ENCODE data around the gene EID2. TPM values are rescaled to one million over a fixed set of nuclear protein-coding genes. Genes with fewer than 3 reads are reported as not detected.

EID2 gene
- total and polyA plus RNA-seq, 2 of the 13 experiments (the other 11 are each of a cell fraction or from before 2014, with no cell fraction given), result 3.7 to 14.1 TPM

DNA sequence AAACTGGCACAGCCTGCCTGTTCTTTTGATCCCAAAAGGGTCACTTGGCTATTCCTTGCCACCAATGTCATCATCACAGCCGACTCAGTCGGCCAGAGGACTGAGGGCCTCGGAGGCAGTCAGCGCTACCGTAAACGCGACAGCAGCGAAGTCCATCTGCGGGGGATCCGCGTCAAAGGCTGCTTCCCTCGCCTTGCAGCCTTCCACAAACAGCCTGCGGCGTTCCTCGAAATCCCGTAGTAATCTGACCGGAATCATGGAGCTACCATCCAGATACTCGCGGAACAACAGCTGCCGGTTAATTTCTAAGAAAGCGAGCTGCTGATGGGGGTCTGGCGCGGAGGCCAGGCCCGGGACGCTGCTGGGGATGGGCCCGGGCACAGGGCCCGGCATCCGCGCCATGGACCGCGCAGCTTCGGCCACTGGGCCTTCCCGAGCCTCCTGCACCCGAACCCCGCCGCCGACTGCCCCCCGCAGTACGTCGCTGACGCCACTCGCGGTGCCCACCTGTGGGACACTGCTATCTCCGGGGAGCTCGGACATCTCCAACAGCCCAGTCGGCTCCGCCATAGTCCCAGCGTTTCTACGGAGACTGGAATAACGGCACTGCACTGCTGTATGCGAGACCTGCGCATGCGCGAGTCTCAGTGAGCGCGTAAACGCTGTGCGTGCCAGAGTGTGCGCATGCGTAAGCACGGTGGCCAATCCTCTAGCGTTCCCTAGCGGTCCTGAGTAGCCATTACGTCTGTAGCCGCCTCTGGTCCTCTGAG lies 7.5 kb downstream of the EID2 start, which contains the start of gene EID2B (continued):
- TF ChIP-seq LCORL (IDR thresholded peaks at IDR 0.05) (no peak), LCORL (CRISPR knock-in tag; IDR thresholded peaks at IDR 0.05) (peak; percentile 69), FOSL2 (CRISPR knock-in tag; IDR thresholded peaks at IDR 0.05) (peak; percentile 41; the same call in 1 of the 2 replicates), ZNF720 (CRISPR knock-in tag; IDR thresholded peaks at IDR 0.05) (no peak), SOX5 (CRISPR knock-in tag; IDR thresholded peaks at IDR 0.05; ENCODE audit: borderline replicate concordance) (0 out of 2 replicates have a peak, but pooled peaks have one; percentile 15), HMG20B (CRISPR knock-in tag; conservative IDR thresholded peaks at IDR 0.05) (no peak; the same call in 1 of the 2 replicates), ZNF577 (CRISPR knock-in tag; IDR thresholded peaks at IDR 0.05; ENCODE audit: borderline replicate concordance, low read depth) (no peak), CBX5 (CRISPR knock-in tag; IDR thresholded peaks at IDR 0.05; ENCODE audit: borderline replicate concordance) (peak; percentile 18; the same call in 1 of the 2 replicates), RBFOX2 (IDR thresholded peaks at IDR 0.05; ENCODE audit: low read depth, low read length) (peak; percentile 83), ZFX (CRISPR knock-in tag; IDR thresholded peaks at IDR 0.05; ENCODE audit: low read depth) (peak; percentile 97), MIER2 (CRISPR knock-in tag; IDR thresholded peaks at IDR 0.05) (peak; percentile 25; the same call in 1 of the 2 replicates), ZIK1 (CRISPR knock-in tag; IDR thresholded peaks at IDR 0.05; ENCODE audit: borderline replicate concordance, low read depth) (0 out of 2 replicates have a peak, but pooled peaks have one; percentile 47), ZNF230 (CRISPR knock-in tag; IDR thresholded peaks at IDR 0.05) (peak; percentile 62; the same call in 1 of the 2 replicates), RFX1 (IDR thresholded peaks at IDR 0.05) (peak; percentile 56; the same call in 1 of the 2 replicates), CEBPG (CRISPR knock-in tag; IDR thresholded peaks at IDR 0.05) (peak; percentile 12; the same call in 1 of the 2 replicates), MTF2 (CRISPR knock-in tag; IDR thresholded peaks at IDR 0.05; ENCODE audit: borderline replicate concordance) (peak; percentile 61; the same call in 1 of the 2 replicates), MYPOP (CRISPR knock-in tag; IDR thresholded peaks at IDR 0.05) (peak; percentile 89), HDAC2 (CRISPR knock-in tag; IDR thresholded peaks at IDR 0.05) (peak; percentile 36; the same call in 1 of the 2 replicates), RAD21 (CRISPR knock-in tag; IDR thresholded peaks at IDR 0.05) (peak; percentile 96), MAZ (IDR thresholded peaks at IDR 0.05; ENCODE audit: borderline replicate concordance, low read depth, low read length) (no peak), MAZ (CRISPR knock-in tag; IDR thresholded peaks at IDR 0.05; ENCODE audit: low read depth) (peak; percentile 58; the same call in 1 of the 2 replicates), ZNF343 (CRISPR knock-in tag; IDR thresholded peaks at IDR 0.05) (peak; percentile 74; the same call in 1 of the 2 replicates), PAWR (CRISPR knock-in tag; IDR thresholded peaks at IDR 0.05; ENCODE audit: borderline replicate concordance) (0 out of 2 replicates have a peak, but pooled peaks have one; percentile 55), ZNF605 (CRISPR knock-in tag; IDR thresholded peaks at IDR 0.05) (0 out of 2 replicates have a peak, but pooled peaks have one; percentile 19), ZNF274 (CRISPR knock-in tag; IDR thresholded peaks at IDR 0.05) (peak; percentile 79)
- TF ChIP-seq, protein P1, sequence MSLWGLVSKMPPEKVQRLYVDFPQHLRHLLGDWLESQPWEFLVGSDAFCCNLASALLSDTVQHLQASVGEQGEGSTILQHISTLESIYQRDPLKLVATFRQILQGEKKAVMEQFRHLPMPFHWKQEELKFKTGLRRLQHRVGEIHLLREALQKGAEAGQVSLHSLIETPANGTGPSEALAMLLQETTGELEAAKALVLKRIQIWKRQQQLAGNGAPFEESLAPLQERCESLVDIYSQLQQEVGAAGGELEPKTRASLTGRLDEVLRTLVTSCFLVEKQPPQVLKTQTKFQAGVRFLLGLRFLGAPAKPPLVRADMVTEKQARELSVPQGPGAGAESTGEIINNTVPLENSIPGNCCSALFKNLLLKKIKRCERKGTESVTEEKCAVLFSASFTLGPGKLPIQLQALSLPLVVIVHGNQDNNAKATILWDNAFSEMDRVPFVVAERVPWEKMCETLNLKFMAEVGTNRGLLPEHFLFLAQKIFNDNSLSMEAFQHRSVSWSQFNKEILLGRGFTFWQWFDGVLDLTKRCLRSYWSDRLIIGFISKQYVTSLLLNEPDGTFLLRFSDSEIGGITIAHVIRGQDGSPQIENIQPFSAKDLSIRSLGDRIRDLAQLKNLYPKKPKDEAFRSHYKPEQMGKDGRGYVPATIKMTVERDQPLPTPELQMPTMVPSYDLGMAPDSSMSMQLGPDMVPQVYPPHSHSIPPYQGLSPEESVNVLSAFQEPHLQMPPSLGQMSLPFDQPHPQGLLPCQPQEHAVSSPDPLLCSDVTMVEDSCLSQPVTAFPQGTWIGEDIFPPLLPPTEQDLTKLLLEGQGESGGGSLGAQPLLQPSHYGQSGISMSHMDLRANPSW (CRISPR knock-in tag; IDR thresholded peaks at IDR 0.05; ENCODE audit: borderline replicate concordance), result no peak
- TF ChIP-seq, protein P2, sequence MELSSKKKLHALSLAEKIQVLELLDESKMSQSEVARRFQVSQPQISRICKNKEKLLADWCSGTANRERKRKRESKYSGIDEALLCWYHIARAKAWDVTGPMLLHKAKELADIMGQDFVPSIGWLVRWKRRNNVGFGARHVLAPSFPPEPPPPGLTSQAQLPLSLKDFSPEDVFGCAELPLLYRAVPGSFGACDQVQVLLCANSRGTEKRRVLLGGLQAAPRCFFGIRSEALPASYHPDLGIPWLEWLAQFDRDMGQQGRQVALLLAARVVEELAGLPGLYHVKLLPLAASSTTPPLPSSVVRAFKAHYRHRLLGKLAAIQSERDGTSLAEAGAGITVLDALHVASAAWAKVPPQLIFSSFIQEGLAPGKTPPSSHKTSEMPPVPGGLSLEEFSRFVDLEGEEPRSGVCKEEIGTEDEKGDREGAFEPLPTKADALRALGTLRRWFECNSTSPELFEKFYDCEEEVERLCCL (CRISPR knock-in tag; IDR thresholded peaks at IDR 0.05; ENCODE audit: borderline replicate concordance), result no peak

Data from HepG2 (cell line).